ENCODE data around the gene PLA2G4F. TPM values are rescaled to one million over a fixed set of nuclear protein-coding genes. Genes with fewer than 3 reads are reported as not detected.

The PLA2G4F gene
- total RNA-seq, 4 donors from 2014 or later: not detected

DNA sequence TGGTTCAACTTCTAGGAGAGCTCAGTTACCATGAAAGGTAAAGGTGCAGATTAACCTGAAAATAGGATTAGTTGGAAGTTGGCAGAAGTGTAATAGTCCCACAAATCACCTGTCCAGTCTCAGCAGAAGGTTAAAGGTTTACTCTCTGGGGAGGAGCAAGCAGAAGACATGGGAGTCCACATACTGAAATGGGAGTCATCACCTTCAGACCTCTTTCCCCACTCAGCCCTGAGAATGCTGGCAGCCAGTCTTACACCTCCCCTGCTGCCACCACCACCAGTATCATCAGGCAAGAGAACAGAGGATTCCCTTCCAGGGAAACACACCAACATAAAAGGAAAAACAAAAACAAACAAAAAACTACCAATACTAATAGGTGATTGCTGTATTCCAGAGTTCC, 48.2 kb downstream of the PLA2G4F start:
- TF ChIP-seq, protein P1, sequence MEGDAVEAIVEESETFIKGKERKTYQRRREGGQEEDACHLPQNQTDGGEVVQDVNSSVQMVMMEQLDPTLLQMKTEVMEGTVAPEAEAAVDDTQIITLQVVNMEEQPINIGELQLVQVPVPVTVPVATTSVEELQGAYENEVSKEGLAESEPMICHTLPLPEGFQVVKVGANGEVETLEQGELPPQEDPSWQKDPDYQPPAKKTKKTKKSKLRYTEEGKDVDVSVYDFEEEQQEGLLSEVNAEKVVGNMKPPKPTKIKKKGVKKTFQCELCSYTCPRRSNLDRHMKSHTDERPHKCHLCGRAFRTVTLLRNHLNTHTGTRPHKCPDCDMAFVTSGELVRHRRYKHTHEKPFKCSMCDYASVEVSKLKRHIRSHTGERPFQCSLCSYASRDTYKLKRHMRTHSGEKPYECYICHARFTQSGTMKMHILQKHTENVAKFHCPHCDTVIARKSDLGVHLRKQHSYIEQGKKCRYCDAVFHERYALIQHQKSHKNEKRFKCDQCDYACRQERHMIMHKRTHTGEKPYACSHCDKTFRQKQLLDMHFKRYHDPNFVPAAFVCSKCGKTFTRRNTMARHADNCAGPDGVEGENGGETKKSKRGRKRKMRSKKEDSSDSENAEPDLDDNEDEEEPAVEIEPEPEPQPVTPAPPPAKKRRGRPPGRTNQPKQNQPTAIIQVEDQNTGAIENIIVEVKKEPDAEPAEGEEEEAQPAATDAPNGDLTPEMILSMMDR (IDR thresholded peaks at IDR 0.05; ENCODE audit: low read depth): no peak

GRCh38 chr15:42107473-42107872, 49.0 kb downstream of the PLA2G4F start:
- TF ChIP-seq, protein P1 (IDR thresholded peaks at IDR 0.05; ENCODE audit: low read depth): no peak

GRCh38 chr15:42106288-42106687, 50.1 kb downstream of the PLA2G4F start:
- TF ChIP-seq, protein P1 (IDR thresholded peaks at IDR 0.05; ENCODE audit: low read depth): no peak

GRCh38 chr15:42104095-42104891, 52.1 kb downstream of the PLA2G4F start:
- TF ChIP-seq, protein P1 (IDR thresholded peaks at IDR 0.05; ENCODE audit: low read depth): no peak

DNA sequence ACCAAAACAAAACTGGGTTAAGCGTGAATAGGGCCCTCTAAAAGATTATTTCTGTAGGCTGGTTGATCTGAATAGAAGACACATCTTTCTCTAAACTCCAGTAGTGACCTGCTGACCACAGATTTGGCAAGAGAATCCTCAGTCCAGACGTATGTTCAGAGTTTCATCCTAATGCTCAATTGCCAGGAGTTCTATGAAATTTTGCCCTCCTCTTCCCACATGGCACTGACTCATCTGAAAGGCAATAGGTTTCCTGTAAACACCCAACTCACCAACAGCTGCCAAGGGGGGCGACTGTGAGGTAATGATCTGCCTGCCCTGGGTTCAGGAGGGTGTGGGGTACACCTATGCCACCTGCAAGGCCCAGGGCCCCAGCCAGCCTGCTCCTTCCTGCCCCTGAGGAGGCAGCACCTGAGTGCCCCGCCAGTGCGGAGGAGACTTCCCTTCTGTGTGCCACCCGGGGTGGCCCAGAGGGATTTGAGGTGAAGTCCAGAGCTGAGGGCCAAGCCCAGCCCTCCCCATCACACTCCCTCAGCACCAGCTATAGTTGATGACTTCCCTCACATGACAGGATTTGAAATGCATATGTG, 53.7 kb downstream of the PLA2G4F start:
- TF ChIP-seq, protein P1 (IDR thresholded peaks at IDR 0.05; ENCODE audit: low read depth): no peak

DNA sequence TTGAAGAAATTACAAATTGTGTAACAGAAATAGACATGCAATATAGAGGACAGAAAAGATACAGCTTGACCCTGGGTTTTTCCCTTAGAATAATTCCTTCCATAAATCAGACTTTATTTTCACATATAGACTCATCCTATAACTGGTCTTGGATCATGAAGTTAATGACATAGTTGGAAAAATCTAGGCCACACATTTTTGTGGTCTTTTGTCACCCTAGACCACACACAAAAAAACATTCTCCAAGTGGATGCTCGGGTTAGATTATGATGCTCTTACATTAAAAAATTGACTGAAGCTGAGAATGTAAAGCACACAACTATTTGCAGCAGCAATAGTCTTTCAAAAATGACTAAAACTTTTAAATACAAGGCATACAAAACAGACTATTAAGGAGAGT, 54.6 kb downstream of the PLA2G4F start:
- TF ChIP-seq, protein P1 (IDR thresholded peaks at IDR 0.05; ENCODE audit: low read depth): no peak

- TF ChIP-seq, protein P1 (IDR thresholded peaks at IDR 0.05; ENCODE audit: low read depth): no peak
These were observed 56.2 kb downstream of the PLA2G4F start for GRCh38 chr15:42100021-42100800.

Measured in subcutaneous adipose tissue (tissue), 4 donors.